Keratinocyte (primary cell): ENCODE measurements around the gene ERBB4. TPM values are rescaled to one million over a fixed set of nuclear protein-coding genes. Genes with fewer than 3 reads are reported as not detected.

ENCODE experiments used
- DNase-seq: peaks from one replicate; pipeline ENCODE4 v3.0.0-alpha.2; 2011; ENCODE audit warnings: low read depth, missing footprints, low spot score
- FAIRE-seq: peaks from 2 replicates; lab custom pipeline; 2011; peaks lifted over from hg19 to GRCh38; lab: Jason Lieb, UNC
- H2AFZ ChIP-seq: 2 replicates; pipeline ENCODE4 v1.6.0; 2012; ENCODE audit warnings: low read length, control low read depth, inconsistent platforms; ENCODE audit not compliant: control insufficient read depth
- H3K27ac ChIP-seq: 2 replicates; pipeline ENCODE4 v1.5.1; 2011; ENCODE audit warnings: low read length; ENCODE audit not compliant: control insufficient read depth, insufficient read depth
- H3K27me3 ChIP-seq: 3 replicates; pipeline ENCODE4 v1.6.0; 2011; ENCODE audit warnings: low read length; ENCODE audit not compliant: control insufficient read depth, insufficient read depth; ENCODE audit errors: extremely low read depth
- H3K36me3 ChIP-seq, 2 experiments: 2 replicates in 1 of 2; 3 replicates in 1 of 2; pipeline ENCODE4 v1.5.1; 2011; ENCODE audit warnings: low read length in 2 of 2, mild to moderate bottlenecking in 1 of 2; ENCODE audit not compliant: control insufficient read depth in 2 of 2, insufficient read depth in 2 of 2; ENCODE audit errors: extremely low read depth in 1 of 2
- H3K4me1 ChIP-seq: 3 replicates; pipeline ENCODE4 v1.5.1; 2011; ENCODE audit warnings: low read length; ENCODE audit not compliant: control insufficient read depth, insufficient read depth; ENCODE audit errors: extremely low read depth
- H3K4me2 ChIP-seq: 3 replicates; pipeline ENCODE4 v1.6.0; 2011; ENCODE audit warnings: low read depth, low read length; ENCODE audit not compliant: control insufficient read depth, insufficient read depth; ENCODE audit errors: extremely low read depth
- H3K4me3 ChIP-seq, 3 experiments: fragments of 200-600 bp in 1 of 3; sonication (generic) in 1 of 3; 2 replicates in 2 of 3; 3 replicates in 1 of 3; pipeline ENCODE4 v1.5.1; 2011 to 2016; ENCODE audit warnings: low read length in 3 of 3, mild to moderate bottlenecking in 3 of 3, control low read depth in 2 of 3, inconsistent platforms in 1 of 3, low read depth in 1 of 3, mixed read lengths in 1 of 3, mixed run types in 1 of 3, moderate library complexity in 1 of 3; ENCODE audit not compliant: control insufficient read depth in 2 of 3, insufficient read depth in 2 of 3; ENCODE audit errors: extremely low read depth in 1 of 3
- H3K79me2 ChIP-seq: 2 replicates; pipeline ENCODE4 v1.6.0; 2012; ENCODE audit warnings: low read length; ENCODE audit not compliant: control insufficient read depth, insufficient read depth
- H3K9ac ChIP-seq: 3 replicates; pipeline ENCODE4 v1.6.0; 2011; ENCODE audit warnings: low read length; ENCODE audit not compliant: control insufficient read depth, insufficient read depth; ENCODE audit errors: extremely low read depth
- H3K9me1 ChIP-seq: 3 replicates; pipeline ENCODE4 v1.6.0; 2011; ENCODE audit warnings: low read length; ENCODE audit not compliant: control insufficient read depth, insufficient read depth; ENCODE audit errors: extremely low read depth
- H3K9me3 ChIP-seq: 2 replicates; pipeline ENCODE4 v1.5.1; 2012; ENCODE audit warnings: low read depth, low read length; ENCODE audit not compliant: control insufficient read depth
- H4K20me1 ChIP-seq: 3 replicates; pipeline ENCODE4 v1.6.0; 2011; ENCODE audit warnings: low read length; ENCODE audit not compliant: control insufficient read depth, insufficient read depth; ENCODE audit errors: extremely low read depth
- CTCF ChIP-seq, 3 experiments: IDR thresholded peaks in 1 of 3; conservative IDR thresholded peaks in 1 of 3; optimal IDR thresholded peaks in 1 of 3; 2 replicates in 2 of 3; 3 replicates in 1 of 3; pipeline versions ENCODE3 to v1.5.1; 2011; ENCODE audit warnings: low read length in 3 of 3, mild to moderate bottlenecking in 3 of 3, moderate library complexity in 2 of 3, control low read depth in 1 of 3, inconsistent platforms in 1 of 3; ENCODE audit not compliant: insufficient read depth in 2 of 3; ENCODE audit errors: extremely low read depth in 1 of 3
- EZH2 ChIP-seq: IDR thresholded peaks from one replicate; pipeline ENCODE4 v1.6.1; 2012; ENCODE audit warnings: inconsistent platforms, mild to moderate bottlenecking, low read length, moderate library complexity
- dilution Hi-C: fragments of 300-500 bp; cut with MboI; formaldehyde crosslinking; loops from one replicate; pipeline ENCODE4 v1.7.0; 2020; ENCODE audit warnings: low sequenced_read_pairs; ENCODE audit not compliant: extremely low pct_ligation_motif_present
- polyA plus RNA-seq, 5 experiments: library from polyadenylated mRNA; depleted of rRNA in 3 of 5; stranded (reverse) in 3 of 5; stranded (forward) in 1 of 5; unstranded in 1 of 5; fragments of >200 nt; gene quantifications; 1 replicate in 1 of 5; 2 replicates in 3 of 5; 3 replicates in 1 of 5; pipeline versions ENCODE4 v1.2.1 to v1.2.3, GENCODE V29; 2011 to 2012; ENCODE audit warnings: missing spikeins in 2 of 5, low read depth in 1 of 5, low replicate concordance in 1 of 5

Gene ERBB4
- polyA plus RNA-seq, 1 donor (not counting 4 experiments of a cell fraction or from before 2014, with no cell fraction given), result 0.01 TPM

GRCh38 chr2:212428681-212429478, 109.7 kb downstream of the ERBB4 start:
- no peaks in the 10 kb centered on the region for H3K4me1 ChIP-seq
- H4K20me1 ChIP-seq, result no peaks in the 10 kb centered on the region
- H3K9me1 ChIP-seq, result no peaks in the 10 kb centered on the region
- FAIRE-seq, result no peak
- TF ChIP-seq CTCF (optimal IDR thresholded peaks at IDR 0.05 in 1 of 3, IDR thresholded peaks at IDR 0.05 in 1 of 3, conservative IDR thresholded peaks at IDR 0.05 in 1 of 3; ENCODE audit: extremely low read depth in 1 of 3, insufficient read depth in 2 of 3, low read length in 3 of 3), result no peak
- no peak for TF ChIP-seq EZH2
- H3K27ac ChIP-seq, result no peak overlapping the region
- no peaks in the 10 kb centered on the region for H3K79me2 ChIP-seq
- no peak overlapping the region for H2AFZ ChIP-seq
- no peak for DNase-seq
- dilution Hi-C loops, result no loop called here
- H3K9ac ChIP-seq, result no peak overlapping the region
- H3K36me3 ChIP-seq, result no peaks in the 10 kb centered on the region
- no peak overlapping the region for H3K4me2 ChIP-seq
- H3K4me3 ChIP-seq, result no peak overlapping the region
- H3K27me3 ChIP-seq, result no peaks in the 10 kb centered on the region
- H3K9me3 ChIP-seq, result no peaks in the 10 kb centered on the region

GRCh38 chr2:212427638-212428037, 111.0 kb downstream of the ERBB4 start:
- Histone ChIP-seq H3K4me1 (no peaks in the 10 kb centered on the region), H3K27me3 (no peaks in the 10 kb centered on the region), H4K20me1 (no peaks in the 10 kb centered on the region), H3K36me3 (no peaks in the 10 kb centered on the region), H3K9ac (no peak overlapping the region), H3K27ac (no peak overlapping the region), H2AFZ (peak overlapping the region; percentile 54), H3K4me2 (no peak overlapping the region), H3K4me3 (no peak overlapping the region), H3K9me3 (no peaks in the 10 kb centered on the region), H3K79me2 (no peaks in the 10 kb centered on the region), H3K9me1 (no peaks in the 10 kb centered on the region)
- TF ChIP-seq CTCF (optimal IDR thresholded peaks at IDR 0.05 in 1 of 3, IDR thresholded peaks at IDR 0.05 in 1 of 3, conservative IDR thresholded peaks at IDR 0.05 in 1 of 3; ENCODE audit: extremely low read depth in 1 of 3, insufficient read depth in 2 of 3, low read length in 3 of 3), result no peak
- TF ChIP-seq EZH2, result no peak
- DNase-seq (no peak), FAIRE-seq (no peak)
- dilution Hi-C loops, result no loop called here
